PC-9 (cell line): Measurements from ENCODE around the gene GAP43. TPM values are rescaled to one million over a fixed set of nuclear protein-coding genes. Genes with fewer than 3 reads are reported as not detected.

Experiments used
- BruUV-seq: library from RNA; stranded (reverse); fragments of 400-500 nt; replicated peaks from 2 replicates; lab custom pipeline; 2021; lab: Mats Ljungman, UMichigan
- CTCF ChIA-PET: fragments of 300-600 bp; sonication (Branson Sonifier 250); formaldehyde crosslinking; loops from one replicate; lab custom pipeline; 2022; ENCODE audit warnings: antibody characterized with exemption; lab: Charles Lee
- POLR2A ChIA-PET: fragments of 300-600 bp; sonication (Branson Sonifier 250); formaldehyde crosslinking; loops from one replicate; lab custom pipeline; 2022; ENCODE audit warnings: antibody characterized with exemption; ENCODE audit not compliant: unreplicated experiment; lab: Charles Lee
- DNase-seq, 2 experiments: peaks; one replicate each; pipeline versions ENCODE4 v3.0.0 to v3.0.0-alpha.2; 2015 to 2022; ENCODE audit warnings: mixed read lengths in 1 of 2
- H2AFZ ChIP-seq: fragments of 200-600 bp; sonication (generic); 2 replicates; pipeline ENCODE4 v1.8.1; 2017; ENCODE audit warnings: antibody characterized with exemption
- H3F3A ChIP-seq: fragments of 200-600 bp; sonication (generic); 2 replicates; pipeline ENCODE4 v1.8.1; 2017; ENCODE audit warnings: antibody characterized with exemption, mild to moderate bottlenecking, low read depth; ENCODE audit not compliant: insufficient read depth
- H3K27ac ChIP-seq: fragments of 200-600 bp; sonication (generic); 2 replicates; pipeline ENCODE4 v1.6.1; 2016; ENCODE audit warnings: mixed run types
- H3K27me3 ChIP-seq: fragments of 200-600 bp; sonication (generic); 2 replicates; pipeline ENCODE4 v1.6.1; 2016; ENCODE audit warnings: low read depth, mixed run types; ENCODE audit not compliant: insufficient read depth
- H3K36me3 ChIP-seq: fragments of 200-600 bp; sonication (generic); 2 replicates; pipeline ENCODE4 v1.6.1; 2016; ENCODE audit warnings: low read depth, mixed run types
- H3K4me1 ChIP-seq: fragments of 200-600 bp; sonication (generic); replicated peaks from 2 replicates; pipeline ENCODE4 v1.6.1; 2016; ENCODE audit warnings: mixed run types; ENCODE audit not compliant: insufficient read depth
- H3K4me2 ChIP-seq: fragments of 200-600 bp; sonication (generic); 2 replicates; pipeline ENCODE4 v1.6.1; 2017; ENCODE audit warnings: mixed run types
- H3K4me3 ChIP-seq: fragments of 200-600 bp; sonication (generic); 2 replicates; pipeline ENCODE4 v1.6.1; 2016; ENCODE audit warnings: mixed run types
- H3K79me2 ChIP-seq: fragments of 200-600 bp; sonication (generic); 2 replicates; pipeline ENCODE4 v1.6.1; 2017; ENCODE audit warnings: low read depth, mixed run types
- H3K9me2 ChIP-seq: fragments of 200-600 bp; sonication (generic); 2 replicates; pipeline ENCODE4 v1.8.1; 2017; ENCODE audit warnings: mild to moderate bottlenecking; ENCODE audit not compliant: insufficient read depth
- H3K9me3 ChIP-seq: fragments of 200-600 bp; sonication (generic); 2 replicates; pipeline ENCODE4 v1.8.1; 2016; ENCODE audit warnings: low read depth; ENCODE audit not compliant: insufficient read depth
- H4K20me1 ChIP-seq: fragments of 200-600 bp; sonication (generic); 2 replicates; pipeline ENCODE4 v1.8.1; 2017; ENCODE audit not compliant: insufficient read depth
- EZH2 ChIP-seq: fragments of 200-600 bp; sonication (generic); IDR thresholded peaks from 2 replicates; pipeline ENCODE4 v1.8.0; 2017; ENCODE audit warnings: antibody characterized with exemption, low read depth
- intact Hi-C: fragments of 100-400 bp; cut with micrococcal nuclease; formaldehyde crosslinking; loops from one replicate; pipeline ENCODE4 v1.10.0; 2022; ENCODE audit not compliant: unreplicated experiment
- total RNA-seq: library from RNA; stranded (reverse); gene quantifications from 2 replicates; pipeline ENCODE4 v1.2.3, GENCODE V29; 2021
- TF ChIP-seq, protein P1 (sequence below): fragments of 200-600 bp; sonication (generic); conservative IDR thresholded peaks from 2 replicates; pipeline ENCODE4 v1.6.1; 2017; ENCODE audit warnings: mixed run types, antibody characterized with exemption, mild to moderate bottlenecking, moderate library complexity

Gene GAP43
- total RNA-seq, 1 experiment from 2014 or later: not detected

DNA sequence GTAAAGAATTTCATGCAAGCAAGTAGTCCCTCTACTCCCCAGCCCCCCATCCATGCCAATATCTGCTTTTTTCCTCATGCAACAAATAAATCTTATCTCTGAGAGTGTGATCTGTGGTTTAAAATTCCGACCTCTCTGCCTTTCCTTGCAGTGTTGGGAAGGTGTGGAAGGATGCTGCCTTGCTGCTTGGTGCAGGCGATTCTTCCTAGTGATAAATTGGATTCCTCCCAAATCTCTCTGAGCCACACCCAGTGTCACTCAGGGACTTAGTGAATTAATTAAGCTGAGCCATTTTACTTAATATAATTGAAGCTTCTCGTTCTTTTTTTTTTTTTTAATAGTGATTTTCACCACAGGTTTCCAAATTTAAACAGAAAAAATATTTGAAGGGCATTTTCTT lies 3.4 kb downstream of the GAP43 start:
- POLR2A ChIA-PET: no interaction called here

DNA sequence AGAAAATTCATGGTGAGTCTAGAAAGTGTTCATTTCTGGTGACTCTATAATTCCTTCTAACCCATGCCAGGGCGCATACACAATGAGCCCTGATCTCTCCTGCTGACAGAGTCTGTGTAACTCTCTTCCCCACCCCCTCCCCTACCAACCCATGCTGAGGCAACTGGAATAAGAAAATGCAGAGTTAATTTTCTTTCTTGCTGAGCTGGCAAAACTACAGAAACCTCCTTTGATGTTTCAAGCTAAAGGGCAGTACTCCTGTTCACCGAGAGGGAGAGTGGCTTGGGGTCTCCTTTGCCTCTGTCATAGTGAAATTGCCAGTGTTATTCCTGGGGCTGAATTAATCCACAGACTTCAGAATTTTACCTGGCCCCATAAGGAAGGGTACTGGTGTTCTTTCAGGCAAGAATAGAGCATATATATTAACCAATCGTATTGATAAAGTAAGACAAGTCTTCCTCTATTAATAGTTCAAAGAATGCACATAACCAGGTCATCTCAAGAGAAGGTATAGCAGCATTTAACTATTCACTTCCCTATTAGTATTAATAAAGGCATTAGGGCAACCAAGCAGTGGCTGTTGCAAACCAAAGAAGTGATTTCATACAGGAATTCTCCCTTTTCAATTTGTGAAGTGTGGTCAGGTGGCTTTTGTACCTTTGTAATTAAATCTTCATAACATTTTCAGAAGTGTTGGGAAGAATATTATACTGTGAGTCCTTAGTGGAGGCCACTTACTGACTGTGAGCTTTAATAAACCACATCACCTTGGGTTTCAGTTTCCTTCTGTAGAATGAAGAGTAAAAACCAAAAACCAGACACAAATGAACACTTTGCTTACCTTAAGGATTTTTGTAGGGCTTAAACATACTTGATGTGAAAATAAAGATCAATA lies 4.1 kb downstream of the GAP43 start:
- TF ChIP-seq EZH2: no peak
- TF ChIP-seq, protein P1, sequence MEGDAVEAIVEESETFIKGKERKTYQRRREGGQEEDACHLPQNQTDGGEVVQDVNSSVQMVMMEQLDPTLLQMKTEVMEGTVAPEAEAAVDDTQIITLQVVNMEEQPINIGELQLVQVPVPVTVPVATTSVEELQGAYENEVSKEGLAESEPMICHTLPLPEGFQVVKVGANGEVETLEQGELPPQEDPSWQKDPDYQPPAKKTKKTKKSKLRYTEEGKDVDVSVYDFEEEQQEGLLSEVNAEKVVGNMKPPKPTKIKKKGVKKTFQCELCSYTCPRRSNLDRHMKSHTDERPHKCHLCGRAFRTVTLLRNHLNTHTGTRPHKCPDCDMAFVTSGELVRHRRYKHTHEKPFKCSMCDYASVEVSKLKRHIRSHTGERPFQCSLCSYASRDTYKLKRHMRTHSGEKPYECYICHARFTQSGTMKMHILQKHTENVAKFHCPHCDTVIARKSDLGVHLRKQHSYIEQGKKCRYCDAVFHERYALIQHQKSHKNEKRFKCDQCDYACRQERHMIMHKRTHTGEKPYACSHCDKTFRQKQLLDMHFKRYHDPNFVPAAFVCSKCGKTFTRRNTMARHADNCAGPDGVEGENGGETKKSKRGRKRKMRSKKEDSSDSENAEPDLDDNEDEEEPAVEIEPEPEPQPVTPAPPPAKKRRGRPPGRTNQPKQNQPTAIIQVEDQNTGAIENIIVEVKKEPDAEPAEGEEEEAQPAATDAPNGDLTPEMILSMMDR: no peak
- intact Hi-C loops: no loop called here
- Histone ChIP-seq H3K9me3 (no peaks in the 10 kb centered on the region; the same call in 1 of the 2 replicates), H3K79me2 (no peaks in the 10 kb centered on the region), H3K4me3 (no peak overlapping the region), H3K9me2 (no peaks in the 10 kb centered on the region; the same call in 1 of the 2 replicates), H3K27ac (no peak overlapping the region), H3K4me2 (no peak overlapping the region), H3K36me3 (no peaks in the 10 kb centered on the region), H3K27me3 (no peaks in the 10 kb centered on the region), H2AFZ (no peak overlapping the region), H3K4me1 (no peaks in the 10 kb centered on the region), H3F3A (no peaks in the 10 kb centered on the region), H4K20me1 (no peaks in the 10 kb centered on the region)
- ChIA-PET CTCF (no interaction called here), POLR2A (no interaction called here)
- BruUV-seq: no TSS peak
- no peak for DNase-seq

More for the DNA sequence above, 3.4 kb downstream of the GAP43 start:
- H3K36me3 ChIP-seq: no peaks in the 10 kb centered on the region
- H4K20me1 ChIP-seq: no peaks in the 10 kb centered on the region
- no TSS peak for BruUV-seq
- H3K4me2 ChIP-seq: no peak overlapping the region
- no peaks in the 10 kb centered on the region; the same call in 1 of the 2 replicates for H3K9me2 ChIP-seq
- intact Hi-C loops: no loop called here
- H3K79me2 ChIP-seq: no peaks in the 10 kb centered on the region
- no peak for DNase-seq
- no peaks in the 10 kb centered on the region for H3K27me3 ChIP-seq
- TF ChIP-seq, protein P1: no peak
- TF ChIP-seq EZH2: no peak
- no peak overlapping the region for H2AFZ ChIP-seq
- CTCF ChIA-PET: no interaction called here
- H3K27ac ChIP-seq: no peak overlapping the region
- no peaks in the 10 kb centered on the region for H3F3A ChIP-seq
- H3K4me3 ChIP-seq: no peak overlapping the region
- H3K4me1 ChIP-seq: no peaks in the 10 kb centered on the region
- H3K9me3 ChIP-seq: no peaks in the 10 kb centered on the region; the same call in 1 of the 2 replicates

DNA sequence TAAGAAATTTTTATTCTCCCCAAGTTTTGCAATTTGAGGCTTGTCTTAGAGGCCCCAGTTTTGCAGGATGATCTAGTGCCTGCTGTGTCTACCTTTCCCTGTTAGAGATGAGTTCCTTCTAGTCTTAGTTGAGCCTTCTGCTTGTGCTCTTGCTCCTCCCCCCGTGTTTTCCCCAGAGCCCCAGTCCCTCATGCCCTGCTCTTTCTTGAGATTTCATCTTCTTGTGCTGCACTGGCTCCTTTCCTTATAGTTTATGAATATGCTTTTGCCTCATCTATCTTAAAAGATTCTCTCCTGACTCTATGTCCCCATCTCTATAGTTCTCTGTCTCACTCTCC lies 4.7 kb downstream of the GAP43 start:
- H3K79me2 ChIP-seq: no peaks in the 10 kb centered on the region
- no peak overlapping the region for H2AFZ ChIP-seq
- H3K4me2 ChIP-seq: no peak overlapping the region
- no peak for DNase-seq
- no peak overlapping the region for H3K4me3 ChIP-seq
- no peaks in the 10 kb centered on the region for H3K4me1 ChIP-seq
- no peaks in the 10 kb centered on the region; the same call in 1 of the 2 replicates for H3K9me2 ChIP-seq
- intact Hi-C loops: no loop called here
- H3F3A ChIP-seq: no peaks in the 10 kb centered on the region
- no peaks in the 10 kb centered on the region for H3K27me3 ChIP-seq
- TF ChIP-seq EZH2: no peak
- TF ChIP-seq, protein P1: no peak
- H3K27ac ChIP-seq: no peak overlapping the region
- no TSS peak for BruUV-seq
- no peaks in the 10 kb centered on the region for H3K9me3 ChIP-seq
- ChIA-PET CTCF (no interaction called here), POLR2A (no interaction called here)
- H3K36me3 ChIP-seq: no peaks in the 10 kb centered on the region
- H4K20me1 ChIP-seq: no peaks in the 10 kb centered on the region
